ENCODE data around the gene DXO.
"Not testable (repeated sequence)": the region's sequence is repeated elsewhere in the genome, so short reads cannot be mapped to it uniquely, and the experiment has no call there.

DXO gene

GRCh38 chr6:31971993-31972708, at the start of gene DXO:
Gene DXO (minus strand): TSS chr6:31972138. CDS start chr6:31971675, 463 bp downstream.
- peak; percentile 99 for DNase-seq

GRCh38 chr6:32014547-32014946, 42.6 kb upstream of the DXO start, which contains the start of gene C4B:
Gene C4B (plus strand): TSS chr6:32014795. CDS start chr6:32014846, 51 bp downstream.
- DNase-seq, result not testable (repeated sequence)

- DNase-seq, result not testable (repeated sequence)
Observed at GRCh38 chr6:32013738-32014137, 41.8 kb upstream of the DXO start.

DNA sequence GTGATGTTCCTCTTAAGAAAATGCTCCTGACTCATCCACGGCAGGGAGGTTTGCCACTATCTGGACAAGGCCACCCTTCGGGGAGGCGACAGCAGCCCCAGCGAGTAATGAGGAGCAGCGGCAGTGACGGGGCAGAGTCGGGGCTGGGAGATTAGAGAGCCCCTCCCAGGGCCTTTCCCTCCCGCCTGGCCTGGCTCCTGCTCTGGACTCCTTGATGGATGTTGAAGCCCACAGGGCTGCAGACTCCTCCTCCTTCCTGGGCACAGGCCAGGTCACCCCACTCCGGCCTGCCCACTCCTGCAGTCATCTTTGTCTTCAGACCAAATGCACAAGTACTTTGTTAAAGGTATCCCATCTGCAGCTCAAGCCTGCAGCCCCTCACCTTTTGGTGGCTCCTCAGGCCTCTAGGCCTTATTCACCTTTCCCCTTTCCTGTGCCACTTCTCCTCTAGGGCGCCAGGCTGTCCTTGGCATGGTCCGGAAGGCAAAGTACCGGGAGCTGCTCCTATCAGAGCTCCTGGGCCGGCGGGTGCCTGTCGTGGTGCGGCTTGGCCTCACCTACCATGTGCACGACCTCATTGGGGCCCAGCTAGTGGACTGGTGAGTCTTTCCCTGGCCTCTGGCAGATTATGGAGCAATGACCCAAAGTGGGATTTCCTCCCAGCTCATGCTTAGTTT, 41.1 kb upstream of the DXO start:
- not testable (repeated sequence) for DNase-seq

DNA sequence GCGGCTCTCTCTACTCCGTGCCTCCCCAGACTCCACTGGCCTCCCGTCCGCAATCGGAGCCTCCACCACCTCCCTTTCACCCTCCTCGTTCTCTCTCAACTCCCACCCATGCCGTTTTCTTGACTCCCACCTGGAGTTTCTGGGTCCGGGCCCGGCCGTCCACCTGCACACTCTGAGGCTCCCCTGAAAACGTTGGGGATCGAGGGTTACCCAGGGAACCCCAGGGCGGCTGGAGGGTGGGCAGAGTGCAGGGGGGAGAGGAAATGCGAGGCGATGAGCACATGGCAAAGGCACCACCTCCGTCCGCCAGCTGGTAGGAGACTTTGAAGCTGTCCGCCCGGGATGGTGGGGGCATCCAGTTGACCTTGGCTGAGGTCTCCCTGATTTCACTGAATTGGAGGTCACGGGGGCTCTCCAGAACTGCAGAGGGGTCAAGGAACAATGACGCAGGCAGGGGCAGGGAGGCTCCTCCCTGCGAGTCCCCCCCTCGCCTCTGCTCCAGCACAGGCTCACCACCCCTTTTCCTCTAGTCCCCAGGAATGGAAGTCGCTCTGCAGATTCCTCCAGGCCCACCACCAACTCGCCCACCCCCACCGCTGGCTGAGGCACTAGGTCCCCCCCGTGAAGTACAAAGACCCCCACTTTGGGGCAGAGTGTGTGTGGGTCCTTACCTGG, 39.1 kb upstream of the DXO start:
- DNase-seq, result not testable (repeated sequence)

DNA sequence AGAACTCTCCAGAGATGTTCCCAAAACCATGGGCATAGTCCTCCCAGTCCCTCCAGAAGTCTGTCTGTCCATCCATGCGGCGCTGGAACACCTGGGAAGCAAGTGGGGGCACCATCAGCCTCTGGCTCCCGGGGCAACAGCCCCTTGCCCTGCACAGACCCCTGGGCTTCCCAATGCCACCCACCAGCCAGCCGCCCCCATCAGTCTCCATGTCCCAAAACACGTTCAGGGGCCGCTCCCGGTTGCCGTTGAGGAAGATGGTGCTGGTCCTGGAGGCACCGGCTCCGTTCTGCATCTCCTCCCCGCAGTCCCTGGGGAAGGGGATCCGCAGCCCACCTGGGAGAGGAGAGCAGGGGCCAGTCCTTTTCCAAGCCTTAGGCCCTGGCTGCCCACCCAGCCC, 37.6 kb upstream of the DXO start:
- DNase-seq, result not testable (repeated sequence)

DNA sequence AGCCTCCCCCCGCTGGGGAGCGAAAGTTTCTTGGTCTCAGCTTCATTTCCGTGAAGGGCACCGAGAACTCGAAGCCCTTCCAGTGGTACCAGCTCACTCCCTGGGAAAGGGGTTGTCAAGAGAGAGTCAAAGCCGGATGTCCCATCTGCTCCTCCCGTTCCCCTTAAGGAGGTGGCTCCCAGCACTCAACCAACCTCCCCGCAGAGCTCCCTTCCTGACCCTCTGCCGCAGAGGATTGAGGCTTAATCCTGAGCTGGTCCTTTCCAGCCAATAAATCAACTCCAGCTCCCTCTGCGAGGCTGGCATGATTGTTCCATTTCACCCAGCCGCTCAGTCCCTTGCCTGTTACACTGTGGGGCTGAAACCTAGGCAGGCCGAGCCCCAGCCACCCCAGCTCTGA, 36.7 kb upstream of the DXO start:
- DNase-seq, result not testable (repeated sequence)

DNA sequence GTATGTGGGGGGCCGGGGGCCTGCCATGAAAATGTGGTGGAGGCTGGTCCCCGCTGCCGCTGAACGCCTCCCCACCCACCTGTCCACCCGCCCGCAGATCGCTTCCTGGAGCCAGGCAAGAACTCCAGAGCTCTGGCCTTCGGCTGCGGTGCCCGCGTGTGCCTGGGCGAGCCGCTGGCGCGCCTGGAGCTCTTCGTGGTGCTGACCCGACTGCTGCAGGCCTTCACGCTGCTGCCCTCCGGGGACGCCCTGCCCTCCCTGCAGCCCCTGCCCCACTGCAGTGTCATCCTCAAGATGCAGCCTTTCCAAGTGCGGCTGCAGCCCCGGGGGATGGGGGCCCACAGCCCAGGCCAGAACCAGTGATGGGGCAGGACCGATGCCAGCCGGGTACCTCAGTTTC, 36.1 kb upstream of the DXO start:
- not testable (repeated sequence) for DNase-seq

DNA sequence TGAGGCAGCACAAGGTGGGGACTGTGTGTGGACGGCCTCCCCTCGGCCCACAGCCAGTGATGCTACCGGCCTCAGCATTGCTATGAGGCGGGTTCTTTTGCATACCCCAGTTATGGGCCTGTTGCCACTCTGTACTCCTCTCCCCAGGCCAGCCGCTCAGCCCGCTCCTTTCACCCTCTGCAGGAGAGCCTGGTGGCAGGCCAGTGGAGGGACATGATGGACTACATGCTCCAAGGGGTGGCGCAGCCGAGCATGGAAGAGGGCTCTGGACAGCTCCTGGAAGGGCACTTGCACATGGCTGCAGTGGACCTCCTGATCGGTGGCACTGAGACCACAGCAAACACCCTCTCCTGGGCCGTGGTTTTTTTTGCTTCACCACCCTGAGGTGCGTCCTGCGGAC, 35.1 kb upstream of the DXO start:
- not testable (repeated sequence) for DNase-seq

DNA sequence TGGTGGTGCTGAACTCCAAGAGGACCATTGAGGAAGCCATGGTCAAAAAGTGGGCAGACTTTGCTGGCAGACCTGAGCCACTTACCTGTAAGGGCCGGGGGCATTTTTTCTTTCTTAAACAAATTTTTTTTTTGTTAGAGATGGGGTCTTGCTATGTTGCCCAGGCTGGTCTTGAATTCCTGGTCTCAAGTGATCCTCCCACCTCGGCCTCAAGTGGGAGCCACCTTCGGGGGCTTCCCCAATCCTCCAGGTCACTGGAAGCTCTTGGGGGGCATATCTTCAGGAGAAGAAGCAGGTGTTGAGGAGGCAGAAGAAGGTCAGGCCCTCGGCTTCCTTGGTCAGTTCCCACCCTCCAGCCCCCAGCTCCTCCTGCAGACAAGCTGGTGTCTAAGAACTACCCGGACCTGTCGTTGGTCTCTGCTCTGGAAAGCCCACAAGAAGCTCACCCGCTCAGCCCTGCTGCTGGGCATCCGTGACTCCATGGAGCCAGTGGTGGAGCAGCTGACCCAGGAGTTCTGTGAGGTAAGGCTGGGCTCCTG, 34.1 kb upstream of the DXO start:
- DNase-seq, result not testable (repeated sequence)

GRCh38 chr6:32005538-32005880, 33.6 kb upstream of the DXO start:
- DNase-seq, result not testable (repeated sequence)

- DNase-seq, result not testable (repeated sequence)
Observed at GRCh38 chr6:32004864-32005537, 33.1 kb upstream of the DXO start.

DNA sequence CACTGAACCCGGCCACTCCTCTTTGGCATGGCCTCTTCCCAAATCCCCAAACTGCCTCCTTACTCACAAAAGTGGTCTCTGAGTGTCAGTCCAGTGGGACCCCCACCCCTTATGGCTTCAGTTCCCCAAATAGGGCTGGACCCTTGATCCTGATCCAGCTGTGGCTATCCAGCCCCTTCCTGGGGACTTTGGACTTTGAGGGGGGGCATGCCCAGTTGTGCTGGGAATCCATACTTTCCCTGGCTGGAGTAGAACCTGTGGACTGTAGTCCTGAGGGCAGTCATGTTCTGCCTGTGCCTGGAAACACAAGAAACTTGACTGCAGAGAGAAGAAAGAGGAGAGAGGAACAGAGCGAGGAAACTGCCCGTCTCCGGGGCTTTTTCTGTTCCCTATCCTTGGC, 32.5 kb upstream of the DXO start:
- not testable (repeated sequence) for DNase-seq

DNA sequence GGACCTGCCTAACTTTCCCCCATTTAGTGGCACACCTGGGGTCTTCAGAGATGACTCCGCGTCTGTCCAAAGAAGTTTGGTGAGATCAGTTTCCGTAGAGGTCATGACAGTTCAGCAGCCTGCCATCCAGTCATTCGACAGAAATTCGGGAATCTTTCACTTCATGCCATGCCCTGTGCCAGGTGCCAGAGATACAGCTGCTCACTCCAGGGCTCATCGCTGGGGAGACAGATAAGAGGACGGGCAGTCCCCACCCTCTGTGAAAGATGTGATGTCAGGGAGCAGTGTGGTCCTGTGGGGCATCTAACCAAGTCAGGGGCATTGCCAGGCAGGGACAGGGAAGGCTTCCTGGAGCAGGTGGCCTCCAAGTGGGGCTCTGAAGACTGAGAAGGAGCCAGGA, 31.4 kb upstream of the DXO start:
- DNase-seq, result not testable (repeated sequence)

DNA sequence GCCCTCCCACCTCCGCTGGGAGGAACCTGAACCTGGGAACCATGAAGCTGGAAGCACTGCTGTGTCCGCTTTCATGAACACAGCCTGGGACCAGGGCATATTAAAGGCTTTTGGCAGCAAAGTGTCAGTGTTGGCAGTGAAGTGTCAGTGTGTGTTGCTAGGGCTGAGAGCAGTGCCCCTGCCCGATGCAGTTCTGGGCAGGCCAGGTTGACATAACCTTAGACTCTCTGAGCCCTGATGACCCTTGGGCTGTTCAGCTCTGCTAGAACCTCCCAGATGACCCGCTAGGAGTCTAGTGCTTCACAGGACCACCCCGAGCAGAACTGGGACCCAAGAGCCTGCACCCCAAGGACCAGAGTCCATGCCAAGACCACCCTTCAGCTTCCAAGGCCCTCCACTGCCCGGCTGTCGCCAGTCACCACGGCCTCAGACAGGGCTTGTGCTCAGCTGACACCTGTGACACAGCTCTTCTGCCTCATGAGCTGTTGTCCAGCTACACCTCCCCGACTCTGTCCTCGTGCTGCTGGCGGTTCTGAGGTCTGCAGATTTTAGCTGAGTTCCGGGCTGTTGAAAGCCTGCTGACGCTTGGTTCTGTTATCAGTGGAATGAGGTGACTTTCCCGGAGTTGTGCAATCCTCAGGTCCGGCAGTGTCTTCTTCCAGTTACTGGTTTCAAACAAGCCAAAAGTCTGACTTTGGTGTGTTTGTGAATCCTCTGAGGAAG, 30.8 kb upstream of the DXO start:
- DNase-seq, result not testable (repeated sequence)

DNA sequence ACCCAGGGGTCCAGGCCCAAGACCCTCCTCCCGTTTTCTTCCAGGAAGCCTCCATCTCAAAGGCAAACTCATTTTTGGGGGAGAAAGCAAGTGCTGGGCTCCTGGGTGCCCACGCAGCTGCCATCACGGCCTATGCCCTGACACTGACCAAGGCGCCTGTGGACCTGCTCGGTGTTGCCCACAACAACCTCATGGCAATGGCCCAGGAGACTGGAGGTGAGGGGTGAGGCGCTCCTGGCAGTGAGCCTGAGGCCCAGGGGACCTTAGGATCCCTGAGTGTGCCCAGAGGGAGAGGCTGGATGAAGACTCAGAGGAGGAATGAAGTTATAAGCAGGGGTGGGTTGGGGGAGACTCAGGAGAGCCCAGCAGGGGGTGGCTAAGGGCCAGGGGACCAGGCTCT, 24.4 kb upstream of the DXO start:
- not testable (repeated sequence) for DNase-seq

- DNase-seq, result not testable (repeated sequence)
Observed at GRCh38 chr6:31994421-31994820, 22.5 kb upstream of the DXO start.

- not testable (repeated sequence) for DNase-seq
Observed at GRCh38 chr6:31989363-31989762, 17.4 kb upstream of the DXO start.

DNA sequence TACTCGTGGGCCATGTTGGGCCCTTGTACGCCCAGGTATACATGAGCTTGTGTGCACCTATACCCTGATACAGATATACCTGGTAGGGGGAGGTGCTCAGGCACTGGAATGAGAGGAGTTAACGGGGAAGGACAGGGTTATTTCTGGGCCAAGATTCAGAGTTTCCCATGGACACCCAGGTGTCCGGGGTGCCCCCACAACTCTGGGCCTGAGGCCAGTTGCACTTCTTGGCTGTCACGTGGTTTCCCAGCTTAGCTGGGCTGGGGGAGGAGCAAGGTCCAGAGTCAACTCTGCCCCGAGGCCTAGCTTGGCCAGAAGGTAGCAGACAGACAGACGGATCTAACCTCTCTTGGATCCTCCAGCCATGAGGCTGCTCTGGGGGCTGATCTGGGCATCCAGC, 9.8 kb upstream of the DXO start, which contains the start of gene C4A:
Gene C4A, plus strand, starts transcription at position 314 of the 400 bp plus-strand sequence. Its CDS starts 51 bp downstream, at position 365.
- not testable (repeated sequence) for DNase-seq

DNA sequence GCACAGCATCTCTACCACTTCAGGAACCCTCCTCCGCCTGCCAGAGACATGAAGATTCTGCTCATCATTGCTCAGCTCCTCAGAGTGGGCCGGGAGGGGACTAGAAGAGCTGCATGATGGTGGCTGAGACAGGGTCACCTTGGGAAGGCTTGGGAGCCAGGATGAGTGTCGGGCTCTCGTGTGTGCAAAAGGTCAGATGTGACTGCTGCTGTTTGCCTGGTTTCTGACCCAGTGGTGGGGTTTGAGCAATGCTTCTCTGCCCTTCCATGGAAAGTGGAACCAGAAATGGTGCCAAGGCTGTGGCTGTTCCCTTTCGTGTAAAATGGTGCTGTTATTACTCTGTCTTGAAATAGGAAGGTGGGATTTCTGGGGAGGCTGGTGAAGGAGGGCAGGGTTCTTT, 9.1 kb upstream of the DXO start:
- DNase-seq, result not testable (repeated sequence)

DNA sequence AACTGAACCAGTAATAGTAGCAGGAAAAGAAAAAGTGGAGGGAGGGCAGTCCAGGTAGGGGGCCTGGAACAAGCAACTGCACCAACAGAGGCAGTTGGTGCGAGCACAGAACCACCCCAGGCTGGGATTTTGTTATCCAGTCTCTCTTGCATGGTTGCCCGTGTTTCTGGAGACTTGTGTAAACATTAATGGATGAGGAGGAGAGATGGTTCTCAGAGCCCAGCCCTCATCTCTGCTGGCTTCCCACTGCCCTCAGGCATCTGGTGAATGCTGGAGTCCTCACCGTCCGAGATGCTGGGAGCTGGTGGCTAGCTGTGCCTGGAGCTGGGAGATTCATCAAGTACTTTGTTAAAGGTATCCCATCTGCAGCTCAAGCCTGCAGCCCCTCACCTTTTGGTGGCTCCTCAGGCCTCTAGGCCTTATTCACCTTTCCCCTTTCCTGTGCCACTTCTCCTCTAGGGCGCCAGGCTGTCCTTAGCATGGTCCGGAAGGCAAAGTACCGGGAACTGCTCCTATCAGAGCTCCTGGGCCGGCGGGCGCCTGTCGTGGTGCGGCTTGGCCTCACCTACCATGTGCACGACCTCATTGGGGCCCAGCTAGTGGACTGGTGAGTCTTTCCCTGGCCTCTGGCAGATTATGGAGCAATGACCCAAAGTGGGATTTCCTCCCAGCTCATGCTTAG, 8.4 kb upstream of the DXO start:
- DNase-seq, result not testable (repeated sequence)
